Endothelial cell of umbilical vein (primary cell): Measurements from ENCODE around the gene ADAM10. TPM values are rescaled to one million over a fixed set of nuclear protein-coding genes. Genes with fewer than 3 reads are reported as not detected.

Experiments used
- BruUV-seq: library from RNA; stranded (reverse); fragments of 400-500 nt; replicated peaks from 2 replicates; lab custom pipeline; 2021; lab: Mats Ljungman, UMichigan
- CTCF ChIA-PET: fragments of 300-600, 350-600 bp; sonication (Branson Sonifier 250); formaldehyde crosslinking; loops from one replicate; lab custom pipeline; 2021; ENCODE audit warnings: antibody characterized with exemption, inconsistent platforms; lab: Charles Lee
- POLR2A ChIA-PET: fragments of 300-600, 350-600 bp; sonication (Branson Sonifier 250); formaldehyde crosslinking; loops from one replicate; lab custom pipeline; 2021; ENCODE audit warnings: antibody characterized with exemption, inconsistent platforms; lab: Charles Lee
- DNase-seq: peaks from one replicate; pipeline ENCODE4 v3.0.0-alpha.2; 2011; ENCODE audit warnings: low read depth, low spot score
- FAIRE-seq: peaks from 2 replicates; lab custom pipeline; 2011; peaks lifted over from hg19 to GRCh38; lab: Jason Lieb, UNC
- H2AFZ ChIP-seq: 2 replicates; pipeline ENCODE4 v1.6.0; 2012; ENCODE audit warnings: low read depth, low read length, control low read depth, inconsistent platforms
- H3K27ac ChIP-seq: 2 replicates; pipeline ENCODE4 v1.5.1; 2011; ENCODE audit warnings: low read depth, mild to moderate bottlenecking, control low read depth, low read length, moderate library complexity; ENCODE audit not compliant: insufficient read depth
- H3K27me3 ChIP-seq, 2 experiments: 2 replicates each; pipeline versions ENCODE4 v1.6.0 to v1.6.1; 2011; ENCODE audit warnings: low read length in 2 of 2, mixed read lengths in 1 of 2; ENCODE audit not compliant: control insufficient read depth in 2 of 2, insufficient read depth in 2 of 2
- H3K36me3 ChIP-seq, 2 experiments: 2 replicates in 1 of 2; 3 replicates in 1 of 2; pipeline ENCODE4 v1.5.1; 2011; ENCODE audit warnings: low read length in 2 of 2, mild to moderate bottlenecking in 1 of 2, moderate library complexity in 1 of 2; ENCODE audit not compliant: control insufficient read depth in 2 of 2, insufficient read depth in 2 of 2; ENCODE audit errors: extremely low read depth in 1 of 2
- H3K4me1 ChIP-seq: 3 replicates; pipeline ENCODE4 v1.5.1; 2011; ENCODE audit warnings: mild to moderate bottlenecking, low read length; ENCODE audit not compliant: control insufficient read depth, insufficient read depth; ENCODE audit errors: extremely low read depth
- H3K4me2 ChIP-seq: 2 replicates; pipeline ENCODE4 v1.6.1; 2011; ENCODE audit warnings: low read length, control low read depth, mixed read lengths; ENCODE audit not compliant: insufficient read depth
- H3K4me3 ChIP-seq, 3 experiments: fragments of 200-600 bp in 1 of 3; sonication (generic), shearing (Covaris generic) in 1 of 3; replicated peaks in 1 of 3; 2 replicates each; pipeline ENCODE4 v1.5.1; 2011 to 2016; ENCODE audit warnings: control low read depth in 3 of 3, low read length in 3 of 3, mild to moderate bottlenecking in 2 of 3, inconsistent platforms in 1 of 3, low read depth in 1 of 3, moderate library complexity in 1 of 3; ENCODE audit not compliant: insufficient read depth in 1 of 3
- H3K79me2 ChIP-seq: 2 replicates; pipeline ENCODE4 v1.6.0; 2012; ENCODE audit warnings: low read length, inconsistent platforms; ENCODE audit not compliant: control insufficient read depth, insufficient read depth
- H3K9ac ChIP-seq: replicated peaks from 2 replicates; pipeline ENCODE3; 2011; ENCODE audit warnings: low read length, control low read depth; ENCODE audit not compliant: insufficient read depth; ENCODE audit errors: extremely low read depth
- H3K9me1 ChIP-seq: replicated peaks from 3 replicates; pipeline ENCODE4 v1.6.0; 2011; ENCODE audit warnings: mild to moderate bottlenecking, low read length; ENCODE audit not compliant: control insufficient read depth, insufficient read depth; ENCODE audit errors: extremely low read depth
- H3K9me3 ChIP-seq: replicated peaks from 2 replicates; pipeline ENCODE4 v1.5.1; 2012; ENCODE audit warnings: low read length, inconsistent platforms; ENCODE audit not compliant: control insufficient read depth, insufficient read depth
- H4K20me1 ChIP-seq: replicated peaks from 2 replicates; pipeline ENCODE3; 2011; ENCODE audit warnings: mild to moderate bottlenecking, low read length; ENCODE audit not compliant: control insufficient read depth, insufficient read depth; ENCODE audit errors: extremely low read depth
- CTCF ChIP-seq, 2 donors: IDR thresholded peaks; 1 replicate in 1 of 2; 2 replicates in 1 of 2; pipeline ENCODE4 v1.5.1; 2011; ENCODE audit warnings: low read length in 2 of 2, mild to moderate bottlenecking in 2 of 2, moderate library complexity in 2 of 2, control low read depth in 1 of 2, inconsistent platforms in 1 of 2, low read depth in 1 of 2; ENCODE audit not compliant: insufficient read depth in 1 of 2; ENCODE audit errors: extremely low read depth in 1 of 2
- EZH2 ChIP-seq: IDR thresholded peaks from 2 replicates; pipeline ENCODE4 v1.6.1; 2012; ENCODE audit warnings: borderline replicate concordance, low read depth, mild to moderate bottlenecking, moderate library complexity, low read length, inconsistent platforms; ENCODE audit not compliant: severe bottlenecking
- FOS ChIP-seq: IDR thresholded peaks from 2 replicates; pipeline ENCODE4 v1.6.1; 2011; ENCODE audit warnings: mild to moderate bottlenecking, low read length, moderate library complexity, borderline replicate concordance; ENCODE audit not compliant: insufficient read depth
- GATA2 ChIP-seq: IDR thresholded peaks from 2 replicates; pipeline ENCODE4 v1.7.0; 2011; ENCODE audit warnings: low read depth, mild to moderate bottlenecking, moderate library complexity, mixed read lengths, low read length; ENCODE audit not compliant: insufficient read length, insufficient read depth
- JUN ChIP-seq: IDR thresholded peaks from 2 replicates; pipeline ENCODE4 v1.6.1; 2011; ENCODE audit warnings: borderline replicate concordance, low read depth; ENCODE audit not compliant: insufficient read length, insufficient read depth
- MAX ChIP-seq: IDR thresholded peaks from 2 replicates; pipeline ENCODE4 v1.6.1; 2011; ENCODE audit not compliant: insufficient read depth, insufficient read length
- MYC ChIP-seq: IDR thresholded peaks from one replicate; pipeline ENCODE4 v1.6.1; 2011; ENCODE audit warnings: mild to moderate bottlenecking, low read depth, low read length
- POLR2A ChIP-seq: IDR thresholded peaks from 2 replicates; pipeline ENCODE4 v1.6.1; 2012; ENCODE audit warnings: low read depth, mild to moderate bottlenecking, control low read depth, low read length
- POLR2AphosphoS5 ChIP-seq: IDR thresholded peaks from 2 replicates; pipeline ENCODE4 v1.6.1; 2012; ENCODE audit warnings: low read depth, mild to moderate bottlenecking, control low read depth, low read length, moderate library complexity; ENCODE audit not compliant: insufficient read depth
- dilution Hi-C: fragments of 300-500 bp; cut with MboI; formaldehyde crosslinking; loops from one replicate; pipeline ENCODE4 v1.15.0; 2019; ENCODE audit warnings: low sequenced_read_pairs; ENCODE audit not compliant: extremely low pct_ligation_motif_present
- intact Hi-C: fragments of 100-400 bp; cut with micrococcal nuclease; formaldehyde crosslinking; loops from one replicate; pipeline ENCODE4 v1.10.0; 2022
- polyA plus RNA-seq, 4 experiments: library from polyadenylated mRNA; depleted of rRNA in 3 of 4; stranded (reverse) in 3 of 4; unstranded in 1 of 4; fragments of >200 nt; gene quantifications; 2 replicates each; pipeline versions ENCODE4 v1.2.1 to v1.2.3, GENCODE V29; 2011 to 2012; ENCODE audit warnings: missing spikeins in 1 of 4
- total RNA-seq: library from RNA; stranded (reverse); gene quantifications from 2 replicates; pipeline ENCODE4 v1.2.3, GENCODE V29; 2021

ADAM10 gene
- total and polyA plus RNA-seq, 2 donors (not counting 3 experiments of a cell fraction or from before 2014, with no cell fraction given) = 91.3 to 203 TPM

- no peak for TF ChIP-seq POLR2AphosphoS5
- no peak for TF ChIP-seq JUN
- TF ChIP-seq MYC = no peak
- no peak for TF ChIP-seq EZH2
- no peak for TF ChIP-seq POLR2A
- TF ChIP-seq MAX = no peak
- no peak for TF ChIP-seq FOS
- no peak for TF ChIP-seq CTCF (IDR thresholded peaks at IDR 0.05; ENCODE audit: extremely low read depth in 1 of 2, insufficient read depth in 1 of 2, low read depth in 1 of 2, low read length in 2 of 2)
- TF ChIP-seq GATA2 = no peak
- H4K20me1 ChIP-seq = no peaks in the 10 kb centered on the region
- no peaks in the 10 kb centered on the region for H3K36me3 ChIP-seq
- ChIA-PET POLR2A (no interaction called here), CTCF (no interaction called here)
- H3K9me1 ChIP-seq = no peaks in the 10 kb centered on the region
- no TSS peak for BruUV-seq
- DNase-seq (no peak), FAIRE-seq (no peak)
- H2AFZ ChIP-seq = no peak overlapping the region
- no peaks in the 10 kb centered on the region for H3K79me2 ChIP-seq
- no peak overlapping the region for H3K27ac ChIP-seq
- H3K9me3 ChIP-seq = no peaks in the 10 kb centered on the region
- no peak overlapping the region for H3K4me3 ChIP-seq
- dilution Hi-C loops (no loop called here), intact Hi-C loops (no loop called here)
- no peak overlapping the region for H3K4me2 ChIP-seq
- H3K9ac ChIP-seq = no peak overlapping the region
- no peaks in the 10 kb centered on the region for H3K4me1 ChIP-seq
- no peaks in the 10 kb centered on the region for H3K27me3 ChIP-seq
These were observed 184.5 kb downstream of the ADAM10 start for GRCh38 chr15:58564981-58565380.
